ENCODE measurements around the gene GOLIM4.

GOLIM4 gene

DNA sequence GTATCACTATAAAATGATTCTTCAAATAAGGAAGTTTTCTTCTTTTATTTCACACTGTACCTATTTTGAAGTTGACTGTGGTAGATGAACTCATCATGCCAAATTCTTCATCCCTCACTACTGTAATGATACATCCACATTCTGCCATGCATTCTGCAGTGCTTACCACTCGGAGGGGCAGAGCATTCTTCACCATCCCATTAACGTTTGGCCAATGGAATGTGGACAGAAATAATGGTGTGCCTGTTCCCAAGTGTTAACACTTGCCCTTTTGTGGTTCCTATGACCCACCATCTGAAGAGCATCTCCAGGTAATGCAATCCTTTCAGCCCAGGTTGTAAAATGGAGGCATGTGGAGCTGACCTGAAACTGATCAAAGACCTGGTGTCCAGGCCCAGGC, 18.6 kb downstream of the GOLIM4 start:
- Histone ChIP-seq H3K36me3 (ENCODE audit: insufficient read depth, low read length) (no peaks in the 10 kb centered on the region), H2AFZ (ENCODE audit: low read length, unreplicated experiment) (no peak overlapping the region), H3K79me2 (ENCODE audit: control insufficient read depth, insufficient read depth, low read length, unreplicated experiment) (peaks cover 39% of the 10 kb centered on the region), H3K4me3 (ENCODE audit: low read depth, low read length) (no peak overlapping the region), H3K27me3 (ENCODE audit: insufficient read depth, low read length) (no peaks in the 10 kb centered on the region), H3K4me1 (ENCODE audit: control insufficient read depth, insufficient read depth, low read length, unreplicated experiment) (peaks cover 15% of the 10 kb centered on the region), H3K27ac (ENCODE audit: low read depth, low read length) (no peak overlapping the region)

DNA sequence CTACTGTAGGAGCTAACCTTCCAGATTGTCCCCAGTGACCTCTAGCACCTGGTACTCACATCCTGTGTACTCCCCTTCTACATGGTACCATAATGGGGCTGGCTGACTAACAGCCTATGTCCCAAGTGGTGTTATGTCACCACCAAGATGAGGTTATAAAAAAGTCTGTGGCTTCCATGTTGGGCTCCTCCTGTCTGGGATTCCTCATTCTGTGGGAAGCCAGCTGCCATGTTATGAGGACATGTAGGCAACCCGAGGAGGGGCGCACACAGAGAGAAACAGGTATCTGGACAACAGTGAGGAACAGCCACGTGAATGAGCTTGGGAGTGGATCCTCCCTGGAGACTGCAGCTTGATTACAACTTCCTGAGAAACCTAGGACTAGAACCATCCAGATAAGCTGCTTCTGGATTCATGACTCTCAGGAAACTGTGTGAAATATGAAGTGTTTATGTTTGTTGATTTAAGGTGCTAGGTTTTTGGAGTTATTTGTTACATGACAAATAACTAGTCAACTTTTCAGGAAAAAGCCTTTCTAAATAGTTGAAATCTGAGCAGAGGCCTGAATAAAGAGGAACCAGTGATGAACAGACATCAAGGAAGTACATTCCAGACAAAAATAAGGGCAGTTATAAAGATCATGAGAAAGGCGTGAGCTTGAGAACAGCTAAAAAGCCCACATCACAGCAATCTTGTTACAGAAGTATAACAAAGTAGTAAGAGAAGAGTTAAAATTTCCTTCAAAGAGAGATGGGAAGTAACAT, 21.7 kb downstream of the GOLIM4 start:
- Histone ChIP-seq H3K36me3 (ENCODE audit: insufficient read depth, low read length) (no peaks in the 10 kb centered on the region), H3K27ac (ENCODE audit: low read depth, low read length) (peak overlapping the region; percentile 5; the same call in 1 of the 2 replicates), H3K4me3 (ENCODE audit: low read depth, low read length) (no peak overlapping the region), H3K27me3 (ENCODE audit: insufficient read depth, low read length) (no peaks in the 10 kb centered on the region), H2AFZ (ENCODE audit: low read length, unreplicated experiment) (no peak overlapping the region), H3K79me2 (ENCODE audit: control insufficient read depth, insufficient read depth, low read length, unreplicated experiment) (peaks cover 30% of the 10 kb centered on the region), H3K4me1 (ENCODE audit: control insufficient read depth, insufficient read depth, low read length, unreplicated experiment) (peaks cover 29% of the 10 kb centered on the region)

DNA sequence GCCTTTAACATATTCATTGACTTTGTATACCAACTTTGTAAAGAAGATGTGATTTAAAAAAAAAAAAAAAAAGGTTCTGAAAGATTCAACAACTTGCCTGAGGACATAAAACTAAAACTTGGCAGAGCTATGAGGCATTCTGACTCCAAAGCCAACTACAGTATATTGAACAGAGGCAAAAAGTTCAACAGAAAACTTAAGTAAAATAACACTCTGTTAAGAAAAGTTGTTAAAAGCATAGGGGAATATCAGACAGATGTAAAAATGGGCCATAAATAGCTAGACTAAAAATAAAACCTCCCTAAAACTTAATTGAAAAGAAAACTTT, 23.4 kb downstream of the GOLIM4 start:
- Histone ChIP-seq H3K4me3 (ENCODE audit: low read depth, low read length) (no peak overlapping the region), H3K27ac (ENCODE audit: low read depth, low read length) (peak overlapping the region; percentile 65), H3K4me1 (ENCODE audit: control insufficient read depth, insufficient read depth, low read length, unreplicated experiment) (peaks cover 29% of the 10 kb centered on the region), H3K36me3 (ENCODE audit: insufficient read depth, low read length) (no peaks in the 10 kb centered on the region), H2AFZ (ENCODE audit: low read length, unreplicated experiment) (no peak overlapping the region), H3K27me3 (ENCODE audit: insufficient read depth, low read length) (no peaks in the 10 kb centered on the region), H3K79me2 (ENCODE audit: control insufficient read depth, insufficient read depth, low read length, unreplicated experiment) (peaks cover 28% of the 10 kb centered on the region)

DNA sequence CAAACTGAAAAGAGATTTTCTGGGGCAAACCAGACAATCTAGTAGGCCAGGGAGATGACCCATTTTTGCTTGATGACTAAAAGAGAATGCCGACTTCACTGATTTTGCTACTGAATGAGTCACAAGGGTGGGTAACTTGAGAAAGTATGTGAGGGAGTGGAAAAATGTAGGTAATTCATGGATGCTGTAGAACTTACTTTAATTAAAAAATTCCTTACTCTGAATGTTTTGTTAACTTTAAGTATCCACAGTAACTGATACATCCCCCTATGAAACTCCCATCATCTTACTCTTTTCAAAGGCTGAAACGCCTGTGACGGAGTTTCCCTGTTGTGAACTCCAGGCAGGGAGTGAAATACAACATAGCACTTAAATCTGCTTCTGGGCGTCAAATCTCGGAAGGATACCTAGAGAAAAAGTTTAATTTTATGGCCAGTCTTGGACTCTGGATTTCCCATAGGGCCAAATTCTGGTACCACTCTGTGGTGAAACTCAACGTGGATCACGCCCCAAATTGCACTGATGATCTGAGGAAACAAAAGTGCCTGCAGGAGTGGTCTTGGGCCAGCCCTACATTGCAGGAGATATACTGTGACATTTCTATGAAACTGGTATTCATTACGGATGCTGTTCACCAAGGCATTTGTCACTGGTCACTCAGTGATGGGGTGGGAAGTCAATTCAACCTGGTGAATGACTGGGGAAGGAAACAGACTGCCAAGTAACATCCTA, 24.0 kb downstream of the GOLIM4 start:
- Histone ChIP-seq H3K79me2 (ENCODE audit: control insufficient read depth, insufficient read depth, low read length, unreplicated experiment) (peaks cover 29% of the 10 kb centered on the region), H3K27me3 (ENCODE audit: insufficient read depth, low read length) (no peaks in the 10 kb centered on the region), H2AFZ (ENCODE audit: low read length, unreplicated experiment) (peak overlapping the region; percentile 10), H3K4me3 (ENCODE audit: low read depth, low read length) (no peak overlapping the region), H3K27ac (ENCODE audit: low read depth, low read length) (peak overlapping the region; percentile 65), H3K4me1 (ENCODE audit: control insufficient read depth, insufficient read depth, low read length, unreplicated experiment) (peaks cover 32% of the 10 kb centered on the region), H3K36me3 (ENCODE audit: insufficient read depth, low read length) (no peaks in the 10 kb centered on the region)

DNA sequence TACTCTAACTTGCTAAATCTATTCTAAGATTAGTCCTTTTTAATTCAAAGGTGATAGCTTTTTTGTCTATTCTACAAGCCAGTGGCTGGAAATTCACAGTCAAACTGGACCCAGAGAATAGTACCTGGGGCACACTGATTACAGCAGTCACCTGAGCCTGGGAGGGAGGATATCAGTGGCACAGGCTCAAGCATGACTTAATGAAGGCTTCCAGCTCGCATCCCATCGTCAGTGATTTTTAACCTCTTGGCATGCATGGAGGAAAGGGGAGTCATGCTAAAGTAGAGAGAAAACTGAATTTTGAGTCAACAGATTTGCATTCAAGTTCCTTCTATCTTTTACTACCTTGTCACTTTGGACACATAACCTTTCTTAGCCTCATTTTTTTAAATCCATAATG, 24.8 kb downstream of the GOLIM4 start:
- H3K4me1 ChIP-seq (ENCODE audit: control insufficient read depth, insufficient read depth, low read length, unreplicated experiment): peaks cover 34% of the 10 kb centered on the region

DNA sequence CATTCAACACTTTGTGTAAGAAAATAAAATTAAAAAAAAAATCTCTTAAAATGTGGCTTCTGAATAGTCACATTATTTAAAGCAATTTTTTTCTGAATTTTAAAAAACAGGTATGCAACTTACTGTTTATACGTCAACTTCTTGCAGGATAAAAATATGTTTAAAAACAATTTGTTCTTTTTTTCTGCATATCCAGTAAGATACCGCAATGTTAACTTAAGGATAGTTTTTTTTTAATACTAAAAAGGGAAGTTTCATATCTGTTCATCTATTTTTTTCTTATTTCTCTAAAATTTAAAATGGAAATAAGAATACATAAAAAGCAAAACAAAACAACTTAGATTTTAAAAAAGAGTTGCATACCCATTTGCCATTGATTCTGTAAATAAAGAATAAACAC, 27.4 kb downstream of the GOLIM4 start:
- H3K36me3 ChIP-seq (ENCODE audit: insufficient read depth, low read length): no peaks in the 10 kb centered on the region
- H3K27me3 ChIP-seq (ENCODE audit: insufficient read depth, low read length): no peaks in the 10 kb centered on the region
- H3K27ac ChIP-seq (ENCODE audit: low read depth, low read length): no peak overlapping the region
- H2AFZ ChIP-seq (ENCODE audit: low read length, unreplicated experiment): no peak overlapping the region
- H3K4me1 ChIP-seq (ENCODE audit: control insufficient read depth, insufficient read depth, low read length, unreplicated experiment): peaks cover 24% of the 10 kb centered on the region
- no peak overlapping the region for H3K4me3 ChIP-seq (ENCODE audit: low read depth, low read length)
- peaks cover 29% of the 10 kb centered on the region for H3K79me2 ChIP-seq (ENCODE audit: control insufficient read depth, insufficient read depth, low read length, unreplicated experiment)

More for the DNA sequence above, 24.8 kb downstream of the GOLIM4 start:
- Histone ChIP-seq H3K27ac (ENCODE audit: low read depth, low read length) (peak overlapping the region; percentile 65), H2AFZ (ENCODE audit: low read length, unreplicated experiment) (peak overlapping the region; percentile 10), H3K4me3 (ENCODE audit: low read depth, low read length) (no peak overlapping the region), H3K27me3 (ENCODE audit: insufficient read depth, low read length) (no peaks in the 10 kb centered on the region), H3K79me2 (ENCODE audit: control insufficient read depth, insufficient read depth, low read length, unreplicated experiment) (peaks cover 29% of the 10 kb centered on the region), H3K36me3 (ENCODE audit: insufficient read depth, low read length) (no peaks in the 10 kb centered on the region)

DNA sequence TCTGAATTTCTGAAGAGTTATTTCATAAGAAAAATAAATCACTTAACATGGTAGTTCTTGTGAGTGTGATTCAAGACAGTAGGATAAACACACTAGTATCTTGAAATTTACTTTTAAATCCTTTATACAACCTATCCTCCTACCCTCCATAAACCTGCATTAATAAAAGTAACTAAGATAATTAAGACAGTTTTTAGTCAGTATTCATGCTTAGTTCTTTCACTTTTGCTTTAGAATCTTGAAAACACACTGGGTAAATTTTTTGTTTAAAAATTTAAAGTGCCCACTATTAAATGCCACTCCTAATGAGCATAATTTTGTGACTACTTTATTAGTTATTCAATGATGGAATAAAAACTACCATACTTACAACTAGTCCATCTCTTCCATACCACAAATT, 28.8 kb downstream of the GOLIM4 start:
- Histone ChIP-seq H3K4me1 (ENCODE audit: control insufficient read depth, insufficient read depth, low read length, unreplicated experiment) (peaks cover 21% of the 10 kb centered on the region), H3K36me3 (ENCODE audit: insufficient read depth, low read length) (no peaks in the 10 kb centered on the region), H3K4me3 (ENCODE audit: low read depth, low read length) (peak overlapping the region; percentile 30; the same call in 1 of the 2 replicates), H2AFZ (ENCODE audit: low read length, unreplicated experiment) (peak overlapping the region; percentile 39), H3K27me3 (ENCODE audit: insufficient read depth, low read length) (no peaks in the 10 kb centered on the region), H3K27ac (ENCODE audit: low read depth, low read length) (no peak overlapping the region), H3K79me2 (ENCODE audit: control insufficient read depth, insufficient read depth, low read length, unreplicated experiment) (peaks cover 41% of the 10 kb centered on the region)

DNA sequence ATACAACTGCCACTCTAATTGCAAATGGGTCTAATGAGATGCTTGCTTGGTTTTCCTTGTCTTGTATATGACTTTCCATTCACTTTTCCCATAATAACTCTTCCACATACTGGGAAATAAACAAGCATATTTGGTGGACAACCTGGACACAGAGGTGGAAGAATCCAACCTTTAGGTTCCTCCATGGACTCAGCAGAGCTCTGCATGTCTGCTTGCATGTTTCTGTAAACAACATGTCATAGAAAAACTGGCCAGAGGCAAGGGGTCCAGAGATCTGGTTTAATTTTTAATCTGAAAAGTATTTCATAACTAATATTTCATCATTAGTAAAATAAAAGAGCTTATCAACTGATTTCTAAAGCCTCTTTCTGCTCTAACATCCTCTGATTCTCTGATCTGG, 30.2 kb downstream of the GOLIM4 start:
- Histone ChIP-seq H3K27ac (ENCODE audit: low read depth, low read length) (no peak overlapping the region), H2AFZ (ENCODE audit: low read length, unreplicated experiment) (no peak overlapping the region), H3K79me2 (ENCODE audit: control insufficient read depth, insufficient read depth, low read length, unreplicated experiment) (peaks cover 41% of the 10 kb centered on the region), H3K4me3 (ENCODE audit: low read depth, low read length) (no peak overlapping the region), H3K27me3 (ENCODE audit: insufficient read depth, low read length) (no peaks in the 10 kb centered on the region), H3K4me1 (ENCODE audit: control insufficient read depth, insufficient read depth, low read length, unreplicated experiment) (peaks cover 11% of the 10 kb centered on the region), H3K36me3 (ENCODE audit: insufficient read depth, low read length) (no peaks in the 10 kb centered on the region)

DNA sequence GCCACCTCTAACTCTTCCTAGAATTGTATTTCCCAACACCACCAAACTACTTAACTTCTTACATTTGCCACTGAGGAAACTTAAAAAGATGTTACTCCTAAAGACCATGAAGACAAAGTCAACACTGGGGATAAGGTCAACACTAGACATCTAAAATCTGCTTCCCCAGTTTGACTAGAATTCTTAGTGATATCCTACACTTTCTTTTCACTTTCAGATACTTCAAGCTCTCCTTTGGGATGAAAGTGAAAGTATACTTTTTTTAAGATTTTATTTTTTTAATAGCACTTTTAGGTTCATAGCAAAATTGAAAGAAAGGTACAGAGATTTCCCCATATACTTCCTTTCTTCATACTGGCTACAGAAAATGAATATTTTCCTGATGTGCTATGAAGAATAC, 32.6 kb downstream of the GOLIM4 start:
- peaks cover 11% of the 10 kb centered on the region for H3K4me1 ChIP-seq (ENCODE audit: control insufficient read depth, insufficient read depth, low read length, unreplicated experiment)
- peak overlapping the region; percentile 45; the same call in 1 of the 2 replicates for H3K4me3 ChIP-seq (ENCODE audit: low read depth, low read length)
- H3K27ac ChIP-seq (ENCODE audit: low read depth, low read length): no peak overlapping the region
- peak overlapping the region; percentile 25 for H2AFZ ChIP-seq (ENCODE audit: low read length, unreplicated experiment)
- no peaks in the 10 kb centered on the region for H3K36me3 ChIP-seq (ENCODE audit: insufficient read depth, low read length)
- H3K27me3 ChIP-seq (ENCODE audit: insufficient read depth, low read length): no peaks in the 10 kb centered on the region
- H3K79me2 ChIP-seq (ENCODE audit: control insufficient read depth, insufficient read depth, low read length, unreplicated experiment): peaks cover 55% of the 10 kb centered on the region

DNA sequence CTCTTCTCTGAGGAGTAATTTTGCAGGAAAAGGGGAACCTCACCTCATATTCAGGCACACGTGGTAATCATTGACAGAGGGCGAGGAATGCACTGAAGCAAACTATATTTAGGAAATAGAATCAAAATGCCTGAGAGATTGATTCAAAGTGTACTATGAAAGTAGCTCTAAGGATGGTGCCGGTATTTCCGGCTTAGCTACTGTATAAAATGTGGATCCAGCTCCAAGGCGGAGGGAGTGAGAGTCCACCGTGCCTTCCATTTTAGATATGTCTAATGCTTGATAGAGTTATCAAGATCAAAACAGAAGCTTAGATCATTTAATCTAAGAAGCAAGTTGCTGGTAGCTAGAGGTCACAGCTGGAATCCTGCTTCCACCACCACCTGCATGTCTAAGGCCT, 33.0 kb downstream of the GOLIM4 start:
- Histone ChIP-seq H3K27me3 (ENCODE audit: insufficient read depth, low read length) (no peaks in the 10 kb centered on the region), H3K79me2 (ENCODE audit: control insufficient read depth, insufficient read depth, low read length, unreplicated experiment) (peaks cover 54% of the 10 kb centered on the region), H3K4me1 (ENCODE audit: control insufficient read depth, insufficient read depth, low read length, unreplicated experiment) (peaks cover 11% of the 10 kb centered on the region)

More for the DNA sequence above, 33.0 kb downstream of the GOLIM4 start:
- no peak overlapping the region for H2AFZ ChIP-seq (ENCODE audit: low read length, unreplicated experiment)
- H3K4me3 ChIP-seq (ENCODE audit: low read depth, low read length): peak overlapping the region; percentile 45; the same call in 1 of the 2 replicates
- 0 out of 2 replicates have a peak, but pooled peaks cover 1% of the 10 kb centered on the region for H3K36me3 ChIP-seq (ENCODE audit: insufficient read depth, low read length)
- no peak overlapping the region for H3K27ac ChIP-seq (ENCODE audit: low read depth, low read length)

Measured in ACC112 (cell line).